ENCODE measurements around the gene TTC33.
A peak's percentile ranks its signal among the peaks of the same experiment; 100 is the strongest.

Gene TTC33

DNA sequence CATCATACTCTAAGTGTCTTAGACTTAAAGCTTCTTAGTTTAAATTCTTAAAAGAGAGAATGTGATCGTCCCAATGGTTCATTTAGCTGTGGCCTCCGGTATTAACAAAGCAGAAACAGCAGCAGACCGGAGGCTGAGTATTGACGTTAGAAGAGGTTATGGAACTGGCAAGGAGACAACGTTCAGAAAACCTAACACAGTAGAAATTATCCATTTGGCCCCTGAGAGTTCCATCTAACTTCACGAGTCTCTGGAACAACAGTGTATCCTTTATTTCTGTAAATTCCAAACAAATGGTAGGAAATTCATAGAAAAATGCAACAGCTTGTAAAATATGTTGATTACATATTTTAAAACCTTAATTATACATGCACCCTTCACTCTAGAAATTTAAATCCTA, 183.4 kb downstream of the TTC33 start:
- TF ChIP-seq SIN3A (IDR thresholded peaks at IDR 0.05; ENCODE audit: borderline replicate concordance, insufficient read depth, low read length) = no peak
- TF ChIP-seq TAF1 (IDR thresholded peaks at IDR 0.05; ENCODE audit: borderline replicate concordance, insufficient read depth, low read length) = peak; percentile 42; the same call in 1 of the 2 replicates

DNA sequence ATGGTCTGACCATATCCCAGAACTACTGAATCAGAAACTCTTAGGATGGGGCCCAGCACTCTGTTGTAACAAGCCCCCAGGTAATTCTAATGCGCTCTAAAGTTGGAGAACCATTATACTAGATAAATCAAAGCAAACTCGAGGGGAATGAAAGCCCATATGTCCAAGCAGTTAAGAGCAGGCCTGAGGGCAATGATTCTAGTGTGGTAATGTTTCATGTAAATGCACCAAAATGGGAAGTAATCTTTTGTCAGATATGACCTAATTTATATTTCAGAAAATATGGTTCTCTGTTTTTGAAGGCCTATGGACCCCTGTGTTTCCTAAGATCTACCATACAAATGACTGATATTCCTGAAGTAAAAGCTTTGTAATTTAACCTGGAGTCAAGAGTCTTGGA, 184.0 kb downstream of the TTC33 start:
- TF ChIP-seq SIN3A (IDR thresholded peaks at IDR 0.05; ENCODE audit: borderline replicate concordance, insufficient read depth, low read length) = no peak
- TF ChIP-seq FOXP2 (optimal IDR thresholded peaks at IDR 0.05; ENCODE audit: borderline replicate concordance, extremely low read depth, extremely low read length, insufficient read depth) = no peak
- no peak for TF ChIP-seq TAF1 (IDR thresholded peaks at IDR 0.05; ENCODE audit: borderline replicate concordance, insufficient read depth, low read length)
- TF ChIP-seq POLR2AphosphoS5 (IDR thresholded peaks at IDR 0.05; ENCODE audit: low read depth, low read length) = no peak
- TF ChIP-seq REST (IDR thresholded peaks at IDR 0.05; ENCODE audit: insufficient read depth in 1 of 2, low read depth in 2 of 2, low read length in 2 of 2) = no peak

- no peak for TF ChIP-seq REST (IDR thresholded peaks at IDR 0.05; ENCODE audit: insufficient read depth in 1 of 2, low read depth in 2 of 2, low read length in 2 of 2)
- TF ChIP-seq FOXP2 (optimal IDR thresholded peaks at IDR 0.05; ENCODE audit: borderline replicate concordance, extremely low read depth, extremely low read length, insufficient read depth) = no peak
- TF ChIP-seq TAF1 (IDR thresholded peaks at IDR 0.05; ENCODE audit: borderline replicate concordance, insufficient read depth, low read length) = no peak
- TF ChIP-seq POLR2AphosphoS5 (IDR thresholded peaks at IDR 0.05; ENCODE audit: low read depth, low read length) = no peak
- no peak for TF ChIP-seq SIN3A (IDR thresholded peaks at IDR 0.05; ENCODE audit: borderline replicate concordance, insufficient read depth, low read length)
Measured at GRCh38 chr5:40570408-40571129, 185.2 kb downstream of the TTC33 start.

DNA sequence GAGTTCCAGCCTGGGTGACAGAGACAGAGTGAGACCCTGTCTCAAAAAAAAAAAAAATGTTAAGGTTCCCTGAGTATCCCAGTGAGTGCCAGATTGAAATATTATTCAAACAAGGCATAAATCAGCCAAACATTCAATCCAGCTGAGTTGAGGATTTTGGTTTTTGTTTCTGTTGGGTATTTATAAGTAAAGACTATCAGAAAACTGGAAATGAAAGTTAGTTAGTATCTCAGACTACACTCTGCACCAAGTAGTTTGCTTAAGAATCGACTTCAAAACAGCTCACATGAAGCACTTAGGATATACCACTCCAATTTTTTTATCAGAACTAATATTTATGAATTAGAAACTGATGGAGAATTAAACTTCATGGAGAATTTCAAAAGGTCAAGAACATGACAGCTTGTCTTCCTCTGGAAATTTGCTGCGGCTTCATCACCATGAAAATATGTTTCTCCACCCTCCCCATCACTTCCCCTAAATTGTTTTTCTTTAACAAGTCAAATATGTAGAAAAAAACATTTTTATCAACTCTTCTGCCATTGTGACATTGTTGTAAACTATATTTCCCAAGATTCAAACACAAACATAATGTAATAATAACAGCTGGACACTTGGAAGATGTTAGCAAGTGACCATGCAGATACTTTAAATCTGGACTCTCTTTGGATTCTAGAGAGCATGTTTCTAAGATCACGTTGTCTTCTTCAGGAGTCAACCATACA, 186.1 kb downstream of the TTC33 start:
- TF ChIP-seq REST (IDR thresholded peaks at IDR 0.05; ENCODE audit: insufficient read depth in 1 of 2, low read depth in 2 of 2, low read length in 2 of 2) (no peak), SIN3A (IDR thresholded peaks at IDR 0.05; ENCODE audit: borderline replicate concordance, insufficient read depth, low read length) (no peak), POLR2AphosphoS5 (IDR thresholded peaks at IDR 0.05; ENCODE audit: low read depth, low read length) (no peak), FOXP2 (optimal IDR thresholded peaks at IDR 0.05; ENCODE audit: borderline replicate concordance, extremely low read depth, extremely low read length, insufficient read depth) (no peak), TAF1 (IDR thresholded peaks at IDR 0.05; ENCODE audit: borderline replicate concordance, insufficient read depth, low read length) (no peak)

GRCh38 chr5:40568548-40568947, 187.2 kb downstream of the TTC33 start:
- TF ChIP-seq TAF1 (IDR thresholded peaks at IDR 0.05; ENCODE audit: borderline replicate concordance, insufficient read depth, low read length) (no peak), POLR2AphosphoS5 (IDR thresholded peaks at IDR 0.05; ENCODE audit: low read depth, low read length) (no peak), FOXP2 (optimal IDR thresholded peaks at IDR 0.05; ENCODE audit: borderline replicate concordance, extremely low read depth, extremely low read length, insufficient read depth) (no peak), REST (IDR thresholded peaks at IDR 0.05; ENCODE audit: insufficient read depth in 1 of 2, low read depth in 2 of 2, low read length in 2 of 2) (no peak), SIN3A (IDR thresholded peaks at IDR 0.05; ENCODE audit: borderline replicate concordance, insufficient read depth, low read length) (no peak)
